PC-3 (cell line): ENCODE measurements around the gene MOB1A. TPM values are rescaled to one million over a fixed set of nuclear protein-coding genes. Genes with fewer than 3 reads are reported as not detected.

Source experiments
- ATAC-seq: fragments of 200-7000 bp; cut with Tn5 transposase; 2 replicates; pipeline ENCODE4 v1.9.1; 2020; ENCODE audit warnings: mild to moderate bottlenecking, moderate library complexity
- BruUV-seq: library from RNA; stranded (reverse); fragments of 400-500 nt; replicated peaks from 2 replicates; lab custom pipeline; 2021; lab: Mats Ljungman, UMichigan
- CTCF ChIA-PET: fragments of 300-600 bp; sonication (Branson Sonifier 250); formaldehyde crosslinking; loops from one replicate; lab custom pipeline; 2022; ENCODE audit warnings: antibody characterized with exemption; lab: Charles Lee
- POLR2A ChIA-PET: fragments of 300-600 bp; sonication (Branson Sonifier 250); formaldehyde crosslinking; loops from one replicate; lab custom pipeline; 2022; ENCODE audit warnings: antibody characterized with exemption; ENCODE audit not compliant: unreplicated experiment; lab: Charles Lee
- DNase-seq: peaks from one replicate; pipeline ENCODE4 v3.0.0-alpha.2; 2015
- H2AFZ ChIP-seq: fragments of 300-600 bp; sonication (generic); 2 replicates; pipeline ENCODE4 v1.6.0; 2016; ENCODE audit warnings: antibody characterized with exemption, low read length
- H3F3A ChIP-seq: fragments of 300-600 bp; sonication (generic); one replicate; pipeline ENCODE4 v1.6.0; 2017; ENCODE audit warnings: antibody characterized with exemption, low read length, control low read depth, mild to moderate bottlenecking; ENCODE audit not compliant: unreplicated experiment
- H3K27ac ChIP-seq: fragments of 300-600 bp; sonication (generic); 2 replicates; pipeline ENCODE4 v1.5.1; 2016; ENCODE audit warnings: mild to moderate bottlenecking, low read length
- H3K27me3 ChIP-seq: fragments of 300-600 bp; sonication (generic); 2 replicates; pipeline ENCODE4 v1.6.1; 2016; ENCODE audit warnings: low read length, mixed read lengths
- H3K36me3 ChIP-seq: fragments of 300-600 bp; sonication (generic); 2 replicates; pipeline ENCODE4 v1.6.1; 2016; ENCODE audit warnings: low read depth, mixed run types, low read length, mixed read lengths
- H3K4me1 ChIP-seq: fragments of 300-600 bp; sonication (generic); 2 replicates; pipeline ENCODE4 v1.5.1; 2016; ENCODE audit warnings: low read length; ENCODE audit not compliant: insufficient read depth
- H3K4me2 ChIP-seq: fragments of 300-600 bp; sonication (generic); 2 replicates; pipeline ENCODE4 v1.6.0; 2016; ENCODE audit warnings: low read length
- H3K4me3 ChIP-seq: fragments of 300-600 bp; sonication (generic); 2 replicates; pipeline ENCODE4 v1.5.1; 2016; ENCODE audit warnings: mild to moderate bottlenecking, low read length, mixed read lengths
- H3K79me2 ChIP-seq: fragments of 300-600 bp; sonication (generic); 2 replicates; pipeline ENCODE4 v1.6.1; 2017; ENCODE audit warnings: low read length, mixed read lengths
- H3K9ac ChIP-seq: fragments of 300-600 bp; sonication (generic); 2 replicates; pipeline ENCODE4 v1.6.0; 2016; ENCODE audit warnings: mild to moderate bottlenecking, low read length
- H3K9me2 ChIP-seq: fragments of 300-600 bp; sonication (generic); replicated peaks from 2 replicates; pipeline ENCODE4 v1.6.1; 2016; ENCODE audit warnings: mixed run types, low read length, mixed read lengths
- H3K9me3 ChIP-seq: fragments of 300-600 bp; sonication (generic); 2 replicates; pipeline ENCODE4 v1.6.1; 2016; ENCODE audit warnings: low read length, mixed read lengths
- H4K20me1 ChIP-seq: fragments of 300-600 bp; sonication (generic); 2 replicates; pipeline ENCODE4 v1.6.1; 2016; ENCODE audit warnings: low read length, mixed read lengths
- EZH2 ChIP-seq: fragments of 300-600 bp; sonication (generic); IDR thresholded peaks from one replicate; pipeline ENCODE4 v1.6.1; 2017; ENCODE audit warnings: antibody characterized with exemption, mild to moderate bottlenecking, low read length; ENCODE audit not compliant: unreplicated experiment
- EZH2phosphoT487 ChIP-seq: fragments of 300-600 bp; sonication (generic); IDR thresholded peaks from 2 replicates; pipeline ENCODE4 v1.6.1; 2018; ENCODE audit warnings: mild to moderate bottlenecking, antibody characterized with exemption, low read length, borderline replicate concordance
- intact Hi-C: fragments of 100-400 bp; cut with micrococcal nuclease; formaldehyde crosslinking; loops from 2 replicates; pipeline ENCODE4 v1.9.0; 2023
- total RNA-seq: library from RNA; depleted of rRNA; stranded (reverse); fragments of >200 nt; gene quantifications from 2 replicates; pipeline ENCODE4 v1.2.3, GENCODE V29; 2014
- TF ChIP-seq, protein P1 (sequence below): fragments of 300-600 bp; sonication (generic); conservative IDR thresholded peaks from 2 replicates; pipeline ENCODE4 v1.5.1; 2017; ENCODE audit warnings: antibody characterized with exemption, low read depth, mild to moderate bottlenecking, low read length

The MOB1A gene
- total RNA-seq, 1 experiment from 2014 or later, result 69.8 TPM

GRCh38 chr2:74199871-74200305 is 21.2 kb upstream of the MOB1A start:
- Histone ChIP-seq H3K79me2 (peaks cover 65% of the 10 kb centered on the region), H3K4me1 (peaks cover 35% of the 10 kb centered on the region), H3F3A (no peaks in the 10 kb centered on the region), H3K4me2 (peak overlapping the region; percentile 83), H3K36me3 (peaks cover 8% of the 10 kb centered on the region), H3K27me3 (no peaks in the 10 kb centered on the region), H3K9me3 (no peaks in the 10 kb centered on the region), H2AFZ (no peak overlapping the region), H3K9me2 (no peaks in the 10 kb centered on the region), H3K4me3 (peak overlapping the region; percentile 85), H3K9ac (peak overlapping the region; percentile 97), H4K20me1 (peaks cover 45% of the 10 kb centered on the region), H3K27ac (no peak overlapping the region)
- TSS peak; percentile 29 for BruUV-seq
- DNase-seq (peak; percentile 8), ATAC-seq (no peak)
- intact Hi-C loops, result loop anchor here (2.0 to 5.0 kb wide), 2 partner anchors 21 to 257 kb away; partner anchors contain the start of genes INO80B, MOB1A and WBP1
- CTCF ChIA-PET, result interaction anchor here (0.6 kb wide), 1 partner anchor 21 kb away, joined by 7 read pairs; the partner anchor contains the start of gene MOB1A
- TF ChIP-seq EZH2phosphoT487 (no peak), EZH2 (no peak)
- TF ChIP-seq, protein P1, sequence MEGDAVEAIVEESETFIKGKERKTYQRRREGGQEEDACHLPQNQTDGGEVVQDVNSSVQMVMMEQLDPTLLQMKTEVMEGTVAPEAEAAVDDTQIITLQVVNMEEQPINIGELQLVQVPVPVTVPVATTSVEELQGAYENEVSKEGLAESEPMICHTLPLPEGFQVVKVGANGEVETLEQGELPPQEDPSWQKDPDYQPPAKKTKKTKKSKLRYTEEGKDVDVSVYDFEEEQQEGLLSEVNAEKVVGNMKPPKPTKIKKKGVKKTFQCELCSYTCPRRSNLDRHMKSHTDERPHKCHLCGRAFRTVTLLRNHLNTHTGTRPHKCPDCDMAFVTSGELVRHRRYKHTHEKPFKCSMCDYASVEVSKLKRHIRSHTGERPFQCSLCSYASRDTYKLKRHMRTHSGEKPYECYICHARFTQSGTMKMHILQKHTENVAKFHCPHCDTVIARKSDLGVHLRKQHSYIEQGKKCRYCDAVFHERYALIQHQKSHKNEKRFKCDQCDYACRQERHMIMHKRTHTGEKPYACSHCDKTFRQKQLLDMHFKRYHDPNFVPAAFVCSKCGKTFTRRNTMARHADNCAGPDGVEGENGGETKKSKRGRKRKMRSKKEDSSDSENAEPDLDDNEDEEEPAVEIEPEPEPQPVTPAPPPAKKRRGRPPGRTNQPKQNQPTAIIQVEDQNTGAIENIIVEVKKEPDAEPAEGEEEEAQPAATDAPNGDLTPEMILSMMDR, result no peak
- POLR2A ChIA-PET, result interaction anchor here (0.5 to 1.0 kb wide), 2 partner anchors 21 to 147 kb away, joined by 3 to 5 read pairs; partner anchors contain the start of gene MOB1A

DNA sequence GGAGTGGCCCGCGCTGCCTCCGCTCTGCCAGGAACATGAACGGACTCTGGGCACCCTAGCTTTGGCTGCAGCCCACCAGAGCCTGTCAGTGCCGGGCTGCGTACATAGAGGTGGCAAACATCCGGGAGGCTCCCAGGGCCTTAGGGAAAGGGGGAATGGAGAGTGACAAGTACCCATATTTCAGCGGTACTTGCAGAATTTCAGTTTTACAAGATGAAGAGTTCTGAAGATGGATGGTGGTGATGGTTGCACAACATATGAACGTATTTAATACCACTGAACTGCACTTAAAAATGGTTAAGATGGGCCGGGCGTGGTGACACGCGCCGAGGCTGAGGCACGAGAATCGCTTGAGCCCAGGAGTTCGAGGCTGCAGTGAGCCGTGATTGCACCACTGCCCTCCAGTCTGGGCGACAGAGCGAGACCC is 20.6 kb upstream of the MOB1A start:
- BruUV-seq, result no TSS peak
- Histone ChIP-seq H3K79me2 (peaks cover 59% of the 10 kb centered on the region), H3K36me3 (peaks cover 6% of the 10 kb centered on the region), H3F3A (no peaks in the 10 kb centered on the region), H3K9me3 (no peaks in the 10 kb centered on the region), H3K4me3 (peak overlapping the region; percentile 85), H4K20me1 (peaks cover 42% of the 10 kb centered on the region), H3K4me2 (peak overlapping the region; percentile 83), H3K9ac (peak overlapping the region; percentile 97), H3K27me3 (no peaks in the 10 kb centered on the region), H3K27ac (peak overlapping the region; percentile 78; the same call in 1 of the 2 replicates), H2AFZ (peak overlapping the region; percentile 77; the same call in 1 of the 2 replicates), H3K9me2 (no peaks in the 10 kb centered on the region), H3K4me1 (peaks cover 29% of the 10 kb centered on the region)
- intact Hi-C loops, result loop anchor here (2.0 to 5.0 kb wide), 2 partner anchors 20 to 258 kb away; partner anchors contain the start of genes INO80B, MOB1A and WBP1
- POLR2A ChIA-PET, result interaction anchor here (1.0 kb wide), 1 partner anchor 21 kb away, joined by 5 read pairs; the partner anchor contains the start of gene MOB1A
- CTCF ChIA-PET, result interaction anchor here (0.6 kb wide), 1 partner anchor 21 kb away, joined by 7 read pairs; the partner anchor contains the start of gene MOB1A
- ATAC-seq (no peak), DNase-seq (no peak)
- TF ChIP-seq EZH2 (no peak), EZH2phosphoT487 (no peak)
- TF ChIP-seq, protein P1, result no peak
